ENCODE results near the gene CAP2.

GRCh38 chr6:17396256-17396655, 2.9 kb downstream of the CAP2 start:
- TF ChIP-seq, protein P1, sequence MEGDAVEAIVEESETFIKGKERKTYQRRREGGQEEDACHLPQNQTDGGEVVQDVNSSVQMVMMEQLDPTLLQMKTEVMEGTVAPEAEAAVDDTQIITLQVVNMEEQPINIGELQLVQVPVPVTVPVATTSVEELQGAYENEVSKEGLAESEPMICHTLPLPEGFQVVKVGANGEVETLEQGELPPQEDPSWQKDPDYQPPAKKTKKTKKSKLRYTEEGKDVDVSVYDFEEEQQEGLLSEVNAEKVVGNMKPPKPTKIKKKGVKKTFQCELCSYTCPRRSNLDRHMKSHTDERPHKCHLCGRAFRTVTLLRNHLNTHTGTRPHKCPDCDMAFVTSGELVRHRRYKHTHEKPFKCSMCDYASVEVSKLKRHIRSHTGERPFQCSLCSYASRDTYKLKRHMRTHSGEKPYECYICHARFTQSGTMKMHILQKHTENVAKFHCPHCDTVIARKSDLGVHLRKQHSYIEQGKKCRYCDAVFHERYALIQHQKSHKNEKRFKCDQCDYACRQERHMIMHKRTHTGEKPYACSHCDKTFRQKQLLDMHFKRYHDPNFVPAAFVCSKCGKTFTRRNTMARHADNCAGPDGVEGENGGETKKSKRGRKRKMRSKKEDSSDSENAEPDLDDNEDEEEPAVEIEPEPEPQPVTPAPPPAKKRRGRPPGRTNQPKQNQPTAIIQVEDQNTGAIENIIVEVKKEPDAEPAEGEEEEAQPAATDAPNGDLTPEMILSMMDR (IDR thresholded peaks at IDR 0.05), result no peak
- no peak for TF ChIP-seq POLR2AphosphoS5 (IDR thresholded peaks at IDR 0.05)
- TF ChIP-seq POLR2A (IDR thresholded peaks at IDR 0.05), result no peak

All from breast epithelium (tissue), 3 donors.